PFSK-1 (cell line): ENCODE results near the gene CLIC4.
A peak's percentile ranks its signal among the peaks of the same experiment; 100 is the strongest.

Source experiments
- FOXP2 ChIP-seq: optimal IDR thresholded peaks from 2 replicates; pipeline ENCODE3; 2011; ENCODE audit warnings: borderline replicate concordance, control low read depth, inconsistent platforms; ENCODE audit not compliant: insufficient read depth; ENCODE audit errors: extremely low read length, extremely low read depth
- POLR2AphosphoS5 ChIP-seq: IDR thresholded peaks from 2 replicates; pipeline ENCODE4 v1.6.1; 2012; ENCODE audit warnings: low read depth, mild to moderate bottlenecking, control low read depth, low read length, moderate library complexity
- REST ChIP-seq, 2 experiments: IDR thresholded peaks; 2 replicates each; pipeline versions ENCODE4 v1.6.1 to v1.8.0; 2011 to 2012; ENCODE audit warnings: low read depth in 2 of 2, low read length in 2 of 2, control low read depth in 1 of 2, inconsistent platforms in 1 of 2, mild to moderate bottlenecking in 1 of 2, moderate library complexity in 1 of 2; ENCODE audit not compliant: insufficient read depth in 1 of 2
- SIN3A ChIP-seq: IDR thresholded peaks from 2 replicates; pipeline ENCODE4 v1.6.1; 2012; ENCODE audit warnings: mild to moderate bottlenecking, low read length, moderate library complexity, borderline replicate concordance; ENCODE audit not compliant: insufficient read depth
- TAF1 ChIP-seq: IDR thresholded peaks from 2 replicates; pipeline ENCODE4 v1.6.1; 2012; ENCODE audit warnings: low read length, control low read depth, borderline replicate concordance; ENCODE audit not compliant: insufficient read depth

The CLIC4 gene

GRCh38 chr1:24743404-24744211, 1.6 kb upstream of the CLIC4 start:
- TF ChIP-seq REST (IDR thresholded peaks at IDR 0.05; ENCODE audit: insufficient read depth in 1 of 2, low read depth in 2 of 2, low read length in 2 of 2) (0 out of 4 replicates have a peak, but pooled peaks of 1 of the 2 experiments have one; percentile 8), FOXP2 (no peak)

- TF ChIP-seq POLR2AphosphoS5 (no peak), SIN3A (peak; percentile 70; the same call in 1 of the 2 replicates)
Observed at GRCh38 chr1:24745711-24746413, 615 bp downstream of the CLIC4 start.

- TF ChIP-seq REST (IDR thresholded peaks at IDR 0.05; ENCODE audit: insufficient read depth in 1 of 2, low read depth in 2 of 2, low read length in 2 of 2) (no peak), SIN3A (no peak), FOXP2 (no peak), POLR2AphosphoS5 (no peak), TAF1 (no peak)
Observed at GRCh38 chr1:24748191-24749121, 3.2 kb downstream of the CLIC4 start.

GRCh38 chr1:24749252-24749651, 4.0 kb downstream of the CLIC4 start:
- TF ChIP-seq REST (IDR thresholded peaks at IDR 0.05; ENCODE audit: insufficient read depth in 1 of 2, low read depth in 2 of 2, low read length in 2 of 2) (no peak), POLR2AphosphoS5 (no peak), FOXP2 (no peak), SIN3A (no peak), TAF1 (no peak)

- no peak for TF ChIP-seq TAF1
- no peak for TF ChIP-seq SIN3A
- no peak for TF ChIP-seq POLR2AphosphoS5
- no peak for TF ChIP-seq REST (IDR thresholded peaks at IDR 0.05; ENCODE audit: insufficient read depth in 1 of 2, low read depth in 2 of 2, low read length in 2 of 2)
- no peak for TF ChIP-seq FOXP2
Observed at GRCh38 chr1:24749886-24750285, 4.6 kb downstream of the CLIC4 start.
